GM12874 (cell line): ENCODE data around the gene PEX12.

Source experiments
- TF ChIP-seq, protein P1 (sequence below): IDR thresholded peaks from 2 replicates; pipeline ENCODE4 v1.5.1; 2011; ENCODE audit warnings: low read depth, mild to moderate bottlenecking, control low read depth, low read length, moderate library complexity; ENCODE audit not compliant: insufficient read depth

Gene PEX12

DNA sequence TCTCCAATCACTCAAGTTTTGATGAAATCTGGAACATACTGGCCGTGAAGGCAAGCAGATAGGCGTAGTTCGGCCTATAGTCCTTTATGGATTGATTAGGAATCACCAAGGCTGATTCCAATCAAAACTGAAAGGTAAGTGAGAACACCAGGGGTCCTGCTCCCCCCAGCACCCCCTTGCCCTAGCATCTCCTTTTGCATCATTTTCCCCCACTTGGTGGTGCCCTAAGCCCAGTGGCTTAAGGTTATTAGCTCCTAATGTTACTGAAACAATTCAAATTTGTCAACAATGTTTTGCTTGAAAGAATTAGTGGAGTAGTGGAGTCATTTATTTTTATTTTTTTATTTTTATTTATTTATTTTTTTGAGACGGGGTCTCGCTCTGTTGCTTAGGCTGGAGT, 22.7 kb downstream of the PEX12 start:
- TF ChIP-seq, protein P1, sequence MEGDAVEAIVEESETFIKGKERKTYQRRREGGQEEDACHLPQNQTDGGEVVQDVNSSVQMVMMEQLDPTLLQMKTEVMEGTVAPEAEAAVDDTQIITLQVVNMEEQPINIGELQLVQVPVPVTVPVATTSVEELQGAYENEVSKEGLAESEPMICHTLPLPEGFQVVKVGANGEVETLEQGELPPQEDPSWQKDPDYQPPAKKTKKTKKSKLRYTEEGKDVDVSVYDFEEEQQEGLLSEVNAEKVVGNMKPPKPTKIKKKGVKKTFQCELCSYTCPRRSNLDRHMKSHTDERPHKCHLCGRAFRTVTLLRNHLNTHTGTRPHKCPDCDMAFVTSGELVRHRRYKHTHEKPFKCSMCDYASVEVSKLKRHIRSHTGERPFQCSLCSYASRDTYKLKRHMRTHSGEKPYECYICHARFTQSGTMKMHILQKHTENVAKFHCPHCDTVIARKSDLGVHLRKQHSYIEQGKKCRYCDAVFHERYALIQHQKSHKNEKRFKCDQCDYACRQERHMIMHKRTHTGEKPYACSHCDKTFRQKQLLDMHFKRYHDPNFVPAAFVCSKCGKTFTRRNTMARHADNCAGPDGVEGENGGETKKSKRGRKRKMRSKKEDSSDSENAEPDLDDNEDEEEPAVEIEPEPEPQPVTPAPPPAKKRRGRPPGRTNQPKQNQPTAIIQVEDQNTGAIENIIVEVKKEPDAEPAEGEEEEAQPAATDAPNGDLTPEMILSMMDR: peak; percentile 21; the same call in 1 of the 2 replicates

DNA sequence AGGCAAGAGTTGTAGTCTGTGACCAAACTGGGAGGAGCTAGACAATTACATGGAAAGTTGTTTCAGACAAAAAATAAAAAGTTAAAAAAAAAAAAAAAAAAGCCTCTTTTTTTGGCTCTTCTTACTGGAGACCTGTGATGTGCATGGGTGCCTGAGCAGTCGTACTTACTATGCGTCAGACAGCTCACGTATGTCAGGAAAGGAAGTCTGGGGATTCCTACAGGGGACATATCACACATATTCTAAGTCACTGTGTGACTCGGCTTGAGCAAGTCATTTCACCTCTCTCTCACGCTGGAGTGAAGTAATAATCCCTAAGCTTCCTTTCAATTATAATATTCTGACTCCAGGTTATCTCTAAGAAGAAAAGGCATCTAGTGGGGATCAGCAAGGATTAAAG, 23.7 kb downstream of the PEX12 start:
- TF ChIP-seq, protein P1: no peak

- TF ChIP-seq, protein P1: no peak
Measured at GRCh38 chr17:35553310-35553709, 25.1 kb downstream of the PEX12 start.

DNA sequence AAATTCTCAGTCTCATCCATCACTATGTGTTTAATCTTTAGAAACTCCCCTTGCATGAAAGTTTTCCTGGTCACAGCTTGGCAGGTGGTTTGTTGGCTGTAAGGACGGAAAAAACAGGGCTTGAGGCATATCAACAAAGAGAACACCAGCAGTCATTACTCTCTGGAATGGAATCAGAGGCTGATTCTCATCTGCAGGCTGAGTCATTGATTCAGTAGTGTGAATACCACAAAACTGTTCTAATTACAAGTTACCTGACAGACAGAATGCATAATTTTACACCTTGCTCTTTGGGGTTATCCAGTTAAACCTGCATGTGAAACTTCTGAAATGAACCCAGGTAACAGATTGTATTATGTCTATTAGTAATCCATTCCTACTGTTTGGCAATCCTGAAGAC, 29.4 kb downstream of the PEX12 start:
- TF ChIP-seq, protein P1: no peak

DNA sequence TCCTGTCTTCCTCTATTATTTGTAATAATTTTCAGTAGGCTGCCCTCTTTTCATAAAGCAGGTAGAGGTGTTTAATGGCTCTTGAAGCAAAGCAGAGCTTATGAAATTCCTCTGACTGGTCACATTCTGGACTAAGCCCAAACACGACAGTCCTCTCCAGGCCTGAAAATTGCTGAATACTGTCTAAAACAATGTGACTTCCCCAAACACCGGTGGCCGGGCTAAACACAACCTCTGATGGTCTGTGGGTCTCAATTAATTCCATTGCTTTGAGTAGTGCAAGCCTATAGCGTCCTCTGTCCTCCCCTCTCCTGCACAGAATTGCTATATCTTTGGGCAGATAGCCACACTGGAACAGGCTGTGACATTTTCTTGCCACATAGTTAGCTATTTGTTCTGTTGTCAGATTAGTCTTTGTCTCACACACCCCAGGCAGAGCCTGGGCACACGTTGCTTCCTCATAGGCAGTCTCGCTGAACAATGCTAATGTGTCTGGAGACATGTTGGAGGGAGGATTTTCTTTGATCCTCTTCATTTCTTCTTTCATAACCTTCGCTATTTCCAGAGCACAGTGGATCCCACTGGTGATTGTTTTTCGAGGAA, 30.1 kb downstream of the PEX12 start:
- TF ChIP-seq, protein P1: no peak

DNA sequence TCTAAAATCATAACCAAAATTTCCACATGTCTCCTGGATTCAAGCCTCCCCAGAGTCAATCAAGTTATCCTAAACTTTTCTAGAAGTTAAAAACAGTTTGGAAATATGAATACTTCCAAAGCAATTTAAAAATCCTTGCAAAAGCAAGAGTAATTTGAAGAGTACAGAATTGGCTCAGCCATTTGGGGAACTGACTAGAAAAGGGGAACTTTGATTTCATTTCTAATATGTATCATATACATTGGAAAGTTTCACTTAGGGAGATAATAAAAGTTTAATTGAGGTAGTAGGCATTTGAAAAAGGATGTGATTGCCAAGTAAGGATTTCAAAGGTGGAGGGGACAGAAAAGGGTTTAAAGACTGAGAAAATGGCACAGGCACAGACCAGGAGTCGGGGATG, 31.9 kb downstream of the PEX12 start:
- TF ChIP-seq, protein P1: no peak

DNA sequence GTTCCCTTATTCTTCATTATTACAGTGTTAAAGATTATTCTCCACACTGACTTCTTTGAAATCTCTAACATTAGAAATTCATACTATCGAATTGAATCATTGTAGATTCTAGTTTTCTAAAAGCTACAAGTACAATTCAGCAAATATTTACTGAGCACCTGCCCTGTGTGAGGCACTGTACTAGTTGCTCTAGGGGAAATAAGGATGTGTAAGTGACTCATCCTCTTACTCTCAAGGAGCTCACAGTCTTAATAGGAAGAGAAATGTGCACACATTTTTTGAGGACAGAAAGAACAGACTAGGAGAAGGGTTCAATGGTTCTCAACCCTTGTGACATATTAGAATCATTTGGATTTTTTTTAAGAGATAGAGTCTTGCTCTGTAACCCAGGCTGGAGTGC, 33.2 kb downstream of the PEX12 start:
- TF ChIP-seq, protein P1: no peak
